Hematopoietic multipotent progenitor cell treated with erythropoietin and hydrocortisone succinate and interleukin-3 and kit ligand, for 4 days (in vitro differentiated cells): ENCODE results near the gene KIF3C.
"Not testable (repeated sequence)": the region's sequence is repeated elsewhere in the genome, so short reads cannot be mapped to it uniquely, and the experiment has no call there.

Source experiments
- DNase-seq: peaks from one replicate; pipeline ENCODE4 v3.0.0-alpha.2; 2015

KIF3C gene

DNA sequence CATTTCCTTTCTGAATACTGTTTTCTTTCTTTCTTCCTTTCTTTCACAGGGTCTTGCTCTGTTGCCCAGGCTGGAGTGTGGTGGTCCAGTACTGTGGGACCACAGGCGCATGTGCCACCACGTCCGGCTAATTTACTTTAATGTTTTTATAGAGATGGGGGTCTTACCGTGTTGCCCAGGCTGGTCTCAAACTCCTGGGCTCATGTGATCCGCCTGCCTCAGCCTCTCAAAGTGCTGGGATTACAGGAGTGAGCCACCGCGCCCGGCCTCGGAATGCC is 68.7 kb downstream of the KIF3C start:
- not testable (repeated sequence) for DNase-seq

DNA sequence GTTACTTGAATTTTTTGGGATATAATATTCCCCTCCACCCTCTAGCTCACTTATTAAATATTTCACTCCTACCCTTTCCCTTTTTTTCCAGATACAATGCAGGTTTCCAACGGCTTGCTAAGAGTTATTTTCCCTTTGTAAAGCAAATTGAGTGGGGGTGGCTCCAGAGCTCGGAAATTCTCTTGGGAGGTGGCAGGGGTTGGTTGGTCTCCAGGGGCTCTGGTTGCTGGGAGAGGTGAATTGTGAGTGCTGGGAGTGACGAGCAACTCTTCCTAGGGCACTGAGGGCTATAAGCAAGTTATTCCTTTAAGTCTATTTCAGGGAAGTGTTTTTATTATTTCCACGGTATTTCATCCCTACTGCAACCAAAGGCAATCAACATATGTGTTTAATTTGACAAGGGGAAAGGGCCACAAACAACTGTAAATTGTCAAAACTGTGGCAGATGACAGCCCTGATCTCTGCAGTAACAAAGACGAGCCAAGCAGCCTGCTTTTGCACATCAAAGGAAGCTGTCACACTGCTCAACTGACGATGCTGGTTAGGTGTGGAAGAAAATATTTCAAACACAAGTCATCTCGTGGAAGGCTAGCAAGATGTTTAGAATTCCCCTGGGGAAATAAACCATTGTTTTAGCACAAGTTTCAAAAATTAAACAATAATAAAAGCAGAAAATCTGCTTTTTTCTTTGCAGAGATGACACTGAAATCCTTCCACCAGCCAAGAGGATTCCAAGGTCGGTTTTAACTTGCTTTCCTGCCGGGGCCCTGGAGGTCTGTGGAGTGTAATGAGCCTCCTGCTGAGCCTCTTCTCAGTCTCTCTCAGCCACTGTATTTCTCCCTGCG is 69.2 kb downstream of the KIF3C start:
- DNase-seq = no peak

- DNase-seq = not testable (repeated sequence)
These were observed 72.7 kb downstream of the KIF3C start for GRCh38 chr2:25909574-25909973.

GRCh38 chr2:25905126-25905525 is 77.2 kb downstream of the KIF3C start:
- DNase-seq = no peak

DNA sequence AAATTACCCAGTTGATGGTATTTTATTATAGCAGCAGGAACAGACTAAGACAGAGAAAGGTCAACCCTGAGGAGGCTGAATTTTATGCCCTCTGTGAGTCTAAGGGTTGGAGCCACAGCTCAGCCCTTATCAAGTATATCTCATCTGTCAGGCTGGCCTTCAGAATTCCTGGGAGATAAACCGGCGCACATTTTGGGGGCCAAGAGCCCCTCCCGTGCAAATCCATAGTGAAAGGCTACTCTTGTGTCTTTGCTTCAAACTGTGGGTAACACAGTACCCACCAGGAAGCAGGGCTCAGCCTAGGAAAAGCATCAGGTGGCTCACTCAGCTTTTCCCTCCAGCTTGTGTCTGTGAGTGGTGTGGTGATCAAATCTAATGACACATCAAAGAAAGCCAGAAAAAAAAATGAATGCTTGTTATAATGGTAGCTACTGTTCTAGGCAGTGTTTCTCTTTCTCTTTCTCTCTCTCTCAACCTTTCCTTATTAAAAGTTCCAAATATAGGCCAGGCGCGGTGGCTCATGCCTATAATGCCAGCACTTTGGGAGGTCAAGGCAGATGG is 79.0 kb downstream of the KIF3C start:
- no peak for DNase-seq

- no peak for DNase-seq
These were observed 82.8 kb downstream of the KIF3C start for GRCh38 chr2:25899404-25899970.

- peak; percentile 69 for DNase-seq
These were observed 84.8 kb downstream of the KIF3C start for GRCh38 chr2:25897506-25897905.

DNA sequence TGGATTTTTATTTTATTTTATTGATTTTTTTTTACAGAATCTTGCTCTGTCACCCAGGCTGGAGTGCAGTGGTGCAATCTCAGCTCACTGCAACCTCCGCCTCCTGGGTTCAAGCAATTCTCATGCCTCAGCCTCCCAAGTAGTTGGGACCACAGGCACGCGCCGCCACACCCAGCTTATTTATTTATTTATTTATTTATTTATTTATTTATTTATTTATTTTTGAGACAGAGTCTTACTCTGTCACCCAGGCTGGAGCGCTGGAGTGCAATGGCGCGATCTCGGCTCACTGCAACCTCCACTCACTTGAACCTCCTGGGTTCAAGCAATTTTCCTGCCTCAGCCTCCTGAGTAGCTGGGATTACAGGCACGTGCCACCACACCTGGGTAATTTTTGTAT is 86.0 kb downstream of the KIF3C start:
- not testable (repeated sequence) for DNase-seq

GRCh38 chr2:25895610-25896009 is 86.7 kb downstream of the KIF3C start:
- DNase-seq = no peak

DNA sequence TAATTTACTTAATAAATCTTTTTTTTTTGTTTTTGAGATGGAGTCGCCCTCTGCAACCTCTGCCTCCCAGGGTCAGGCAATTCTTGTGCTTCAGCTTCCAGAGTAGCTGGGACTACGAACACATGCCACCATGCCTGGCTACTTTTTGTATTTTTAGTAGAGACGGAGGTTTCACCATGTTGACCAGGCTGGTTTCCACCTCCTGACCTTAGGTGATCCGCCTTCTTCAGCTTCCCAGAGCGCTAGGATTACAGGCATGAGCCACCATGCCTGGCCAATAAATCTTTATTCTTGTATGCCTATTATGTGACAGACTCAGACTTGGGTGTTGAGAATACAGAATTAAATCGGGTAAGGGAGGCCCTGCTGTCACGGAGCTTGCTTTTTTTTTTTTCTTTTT is 87.3 kb downstream of the KIF3C start:
- no peak for DNase-seq

DNA sequence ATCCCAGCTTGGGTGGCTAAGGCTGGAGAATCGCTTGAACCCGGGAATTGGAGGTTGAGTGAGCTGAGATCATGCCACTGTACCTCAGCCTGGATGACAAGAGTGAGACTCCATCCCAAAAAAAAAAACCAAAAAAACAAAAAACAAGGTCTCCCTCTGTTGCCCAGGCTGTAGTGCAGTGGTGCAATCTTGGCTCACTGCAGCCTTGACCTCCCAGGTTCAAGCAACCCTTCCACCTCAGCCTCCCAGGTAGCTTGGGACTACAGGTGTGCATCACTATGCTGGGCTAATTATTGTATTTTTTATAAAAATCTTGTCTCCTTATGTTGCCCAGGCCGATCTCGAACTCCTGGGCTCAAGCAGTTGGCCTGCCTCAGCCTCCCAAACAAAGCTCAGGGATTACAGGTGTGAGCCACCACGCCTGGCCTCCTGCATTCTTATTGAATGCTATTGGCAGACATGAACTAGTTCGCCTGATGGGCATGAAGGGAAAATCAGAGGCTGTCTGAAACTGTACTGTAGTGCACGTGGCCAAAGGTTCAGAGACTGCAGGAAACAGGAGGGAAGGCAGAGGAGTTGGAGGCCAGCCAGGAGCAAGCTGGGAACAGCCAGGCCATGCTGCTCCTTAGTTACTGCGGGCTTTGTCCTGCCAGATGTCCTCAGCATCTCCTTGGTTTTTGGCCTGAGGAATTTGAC is 88.0 kb downstream of the KIF3C start:
- no peak for DNase-seq

GRCh38 chr2:25891672-25892071 is 90.6 kb downstream of the KIF3C start:
- DNase-seq = no peak

DNA sequence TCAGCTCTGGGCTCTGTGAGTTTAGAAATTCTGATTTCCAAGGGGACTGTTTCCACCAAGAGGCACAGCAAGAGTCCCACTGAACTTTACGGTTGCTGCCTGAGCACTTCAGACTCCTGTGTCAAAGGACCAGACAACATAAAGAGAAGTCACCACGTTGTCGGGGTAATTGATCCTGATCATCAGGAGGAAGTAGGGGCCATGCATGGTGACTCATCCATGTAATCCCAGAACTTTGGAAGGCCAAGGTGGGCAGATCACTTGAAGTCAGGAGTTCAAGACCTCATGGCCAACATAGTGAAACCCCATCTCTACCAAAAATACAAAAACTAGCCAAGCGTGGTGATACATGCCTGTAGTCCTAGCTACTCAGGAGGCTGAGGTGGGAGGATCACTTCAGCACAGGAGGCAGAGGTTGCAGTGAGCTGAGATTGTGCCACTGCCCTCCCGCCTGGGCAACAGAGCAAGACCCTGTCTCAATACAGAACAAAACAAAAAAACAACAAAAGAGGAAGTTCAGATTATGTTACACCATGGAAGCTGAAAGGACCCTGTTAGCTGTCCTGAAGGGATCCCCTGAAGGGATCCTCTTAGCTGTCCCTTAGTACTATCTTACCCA is 94.6 kb downstream of the KIF3C start:
- no peak for DNase-seq

GRCh38 chr2:25885933-25886332 is 96.4 kb downstream of the KIF3C start:
- no peak for DNase-seq

- peak; percentile 72 for DNase-seq
These were observed 100.5 kb downstream of the KIF3C start for GRCh38 chr2:25881764-25882163.

DNA sequence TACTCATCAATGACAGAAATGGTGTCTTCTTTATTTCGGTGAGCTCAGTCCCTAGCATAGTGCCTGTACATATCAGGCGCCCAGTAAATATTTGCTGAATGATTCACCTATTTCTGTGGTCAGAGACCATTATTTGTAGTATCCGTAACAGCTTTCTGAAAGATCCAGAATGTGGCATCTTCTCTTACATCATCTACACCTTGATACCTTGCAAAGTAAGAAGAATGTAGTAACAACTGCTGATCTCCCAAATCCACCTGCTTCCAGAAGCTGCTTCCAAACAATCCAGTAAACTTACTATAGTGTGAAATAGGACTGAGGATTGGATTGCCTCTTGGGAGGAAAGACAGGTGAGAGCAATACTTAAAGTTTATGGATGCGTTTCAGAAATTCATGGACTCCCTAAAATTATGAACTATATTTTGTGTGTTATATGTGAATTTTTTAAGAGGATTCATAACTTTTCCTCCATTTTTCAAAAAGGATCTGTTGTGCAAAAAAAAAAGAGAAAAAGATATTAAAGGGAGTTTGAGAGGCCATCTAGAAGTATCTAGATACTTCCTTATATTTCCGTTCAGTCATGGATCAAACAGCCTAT is 103.1 kb downstream of the KIF3C start:
- DNase-seq = no peak

GRCh38 chr2:25878361-25879132 is 103.8 kb downstream of the KIF3C start, which contains the start of gene ASXL2:
TSS of gene ASXL2 (minus strand) at chr2:25878487. CDS start at chr2:25878222, 265 bp downstream.
- peak; percentile 99 for DNase-seq

DNA sequence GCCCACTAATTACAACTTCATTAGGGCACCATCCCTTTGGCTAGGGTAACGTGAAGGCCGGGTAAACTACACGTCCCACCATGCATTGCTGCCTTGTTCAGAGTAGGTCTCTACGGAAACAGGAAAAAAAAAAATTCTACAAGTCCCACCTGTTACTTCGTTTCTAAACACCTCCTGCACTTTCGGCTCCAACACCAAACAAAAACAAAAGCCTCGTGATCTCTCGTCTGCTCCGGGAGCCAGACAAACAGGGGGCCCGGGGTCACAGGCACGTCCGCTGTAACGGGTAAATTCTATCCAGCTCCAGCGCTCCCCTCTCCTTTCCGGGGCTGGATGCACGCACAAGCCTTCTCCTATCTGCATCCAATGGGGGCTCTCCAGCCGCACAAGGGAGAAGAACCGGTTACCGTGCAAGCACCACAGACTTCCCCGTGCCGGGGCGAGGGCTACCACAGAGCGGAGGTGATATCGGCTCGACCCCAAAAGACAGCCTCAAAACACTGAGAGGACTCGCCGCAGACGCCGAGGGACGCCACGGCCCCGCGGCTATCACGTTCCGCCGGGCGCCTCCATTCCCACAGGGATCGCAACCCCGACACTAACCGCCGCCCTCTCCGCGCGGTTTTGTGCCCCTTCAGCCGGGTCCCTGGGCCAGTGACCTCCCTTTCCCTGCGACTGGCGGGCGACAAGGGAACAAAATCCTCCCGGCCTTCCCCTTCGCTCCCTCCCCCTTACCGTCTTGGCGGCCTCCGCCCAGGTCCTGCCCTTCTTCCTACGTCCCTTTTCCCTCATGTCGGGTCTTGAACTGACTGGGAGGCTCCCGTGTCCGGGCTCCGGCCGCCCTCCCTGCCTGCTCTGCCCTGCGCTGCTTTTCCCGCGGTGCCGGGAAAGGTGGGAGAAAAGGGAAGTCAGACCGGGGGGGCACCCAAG is 104.6 kb downstream of the KIF3C start:
- DNase-seq = peak; percentile 91
